Sigmoid colon (tissue), 7 donors: ENCODE measurements around the gene TNIP3. TPM values are rescaled to one million over a fixed set of nuclear protein-coding genes. Genes with fewer than 3 reads are reported as not detected.

ENCODE experiments used
- DNase-seq: peaks from one replicate; pipeline ENCODE4 v3.0.0-alpha.2; 2019
- H3K27ac ChIP-seq, 4 donors: fragments of 200-600 bp; sonication (generic); one replicate each; pipeline ENCODE4 v1.5.1; 2016 to 2019; ENCODE audit warnings: mild to moderate bottlenecking in 1 of 4
- H3K27me3 ChIP-seq, 3 donors: fragments of 200-600 bp; sonication (generic); one replicate each; pipeline ENCODE4 v1.5.1; 2019; ENCODE audit warnings: mild to moderate bottlenecking in 1 of 3
- H3K36me3 ChIP-seq, 4 donors: fragments of 200-600 bp; sonication (generic); one replicate each; pipeline ENCODE4 v1.5.1; 2016 to 2019
- H3K4me1 ChIP-seq, 4 donors: fragments of 200-600 bp; sonication (generic); one replicate each; pipeline ENCODE4 v1.5.1; 2017 to 2019
- H3K4me3 ChIP-seq, 4 donors: fragments of 200-600 bp; sonication (generic); one replicate each; pipeline ENCODE4 v1.5.1; 2017 to 2019; ENCODE audit warnings: mild to moderate bottlenecking in 2 of 4, moderate library complexity in 1 of 4
- H3K9me3 ChIP-seq, 4 donors: fragments of 200-600 bp in 3 of 4; sonication (generic) in 3 of 4; one replicate each; pipeline versions ENCODE4 v1.5.1 to v1.6.1; 2013 to 2019
- CTCF ChIP-seq, 4 experiments: fragments of 450-650 bp in 3 of 4; fragments of 200-600 bp in 1 of 4; IDR thresholded peaks; one replicate each; pipeline ENCODE4 v1.5.1; 2016 to 2019; ENCODE audit warnings: antibody characterized with exemption in 4 of 4, mild to moderate bottlenecking in 3 of 4, moderate library complexity in 2 of 4
- EP300 ChIP-seq, 4 donors: sonication (generic); formaldehyde crosslinking; IDR thresholded peaks; one replicate each; pipeline ENCODE4 v1.6.1; 2017; ENCODE audit warnings: antibody characterized with exemption in 4 of 4
- POLR2A ChIP-seq, 2 donors: fragments of 450-650 bp; IDR thresholded peaks; one replicate each; pipeline ENCODE4 v1.6.1; 2016; ENCODE audit warnings: antibody characterized with exemption in 2 of 2, mild to moderate bottlenecking in 2 of 2, moderate library complexity in 2 of 2
- POLR2AphosphoS5 ChIP-seq, 4 donors: sonication (generic); formaldehyde crosslinking; IDR thresholded peaks; one replicate each; pipeline ENCODE4 v1.6.1; 2017; ENCODE audit warnings: antibody characterized with exemption in 4 of 4
- WGBS, 2 donors: extraction: QIAGEN DNeasy Blood & Tissue Kit; methylation state at CpG; one replicate each; pipeline ENCODE4 v1.1.7; 2013; 5-methylcytosine and 5-hydroxymethylcytosine counted together
- intact Hi-C: fragments of 100-400 bp; cut with DNase I; formaldehyde crosslinking; loops from one replicate; pipeline ENCODE4 v1.15.1; 2023
- polyA plus RNA-seq, 3 donors: library from polyadenylated mRNA; stranded (reverse); fragments of 200-250 nt; gene quantifications; one replicate each; pipeline ENCODE4 v1.2.3, GENCODE V29; 2013
- total RNA-seq, 4 donors: library from RNA; depleted of rRNA; stranded (reverse); fragments of >200 nt; gene quantifications; one replicate each; pipeline ENCODE4 v1.1.0, GENCODE V29; 2016
- donor health status: healthy with polysubstance abuse.
- donor health status: Bipolar disorder and iron deficiency.
- donor health status: healthy.

Gene TNIP3
- total and polyA plus RNA-seq, 7 donors = 0.49 to 18.1 (median 3.0) TPM; not detected in 4

GRCh38 chr4:121182296-121182695 lies 18.2 kb upstream of the TNIP3 start:
- Histone ChIP-seq H3K9me3 (no peaks in the 10 kb centered on the region), H3K27ac (no peak overlapping the region), H3K4me1 (no peaks in the 10 kb centered on the region), H3K4me3 (no peak overlapping the region), H3K36me3 (no peaks in the 10 kb centered on the region), H3K27me3 (no peaks in the 10 kb centered on the region)
- WGBS, 2 donors = 9 to 26% methylated on average over 3 of the region's 3 CpGs
- intact Hi-C loops = no loop called here
- TF ChIP-seq POLR2A (IDR thresholded peaks at IDR 0.05) = no peak
- no peak for TF ChIP-seq CTCF (IDR thresholded peaks at IDR 0.05)
- TF ChIP-seq EP300 (IDR thresholded peaks at IDR 0.05) = no peak
- TF ChIP-seq POLR2AphosphoS5 (IDR thresholded peaks at IDR 0.05) = no peak
- DNase-seq = no peak

DNA sequence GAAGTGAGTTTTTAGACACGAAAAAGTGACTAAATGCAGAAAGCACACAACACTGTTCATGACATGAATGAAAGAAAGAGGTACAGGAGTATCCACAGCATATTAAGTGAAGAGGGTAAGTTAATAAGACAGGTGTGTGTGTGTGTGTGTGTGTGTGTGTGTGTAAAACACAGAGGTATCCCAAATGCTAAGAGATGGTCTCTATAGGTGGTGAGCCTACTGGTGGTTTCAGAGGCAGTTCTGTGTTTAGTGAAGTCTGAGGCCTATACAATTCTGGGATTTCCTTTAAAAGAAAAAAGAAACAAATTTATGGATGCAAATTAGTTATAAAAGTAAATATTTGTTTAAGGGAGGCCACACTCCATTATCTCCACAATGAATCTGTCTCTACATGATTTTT lies 17.4 kb upstream of the TNIP3 start:
- Histone ChIP-seq H3K27me3 (no peaks in the 10 kb centered on the region), H3K27ac (no peak overlapping the region), H3K36me3 (no peaks in the 10 kb centered on the region), H3K4me1 (no peaks in the 10 kb centered on the region), H3K9me3 (no peaks in the 10 kb centered on the region), H3K4me3 (no peak overlapping the region)
- TF ChIP-seq POLR2A (IDR thresholded peaks at IDR 0.05) = no peak
- no peak for TF ChIP-seq POLR2AphosphoS5 (IDR thresholded peaks at IDR 0.05)
- TF ChIP-seq CTCF (IDR thresholded peaks at IDR 0.05) = no peak
- TF ChIP-seq EP300 (IDR thresholded peaks at IDR 0.05) = no peak
- no peak for DNase-seq
- 68 to 89% methylated on average over 1 of the region's 1 CpG for WGBS, 2 donors
- intact Hi-C loops = no loop called here

GRCh38 chr4:121180558-121180957 lies 16.4 kb upstream of the TNIP3 start:
- intact Hi-C loops = no loop called here
- no peak for DNase-seq
- no peaks in the 10 kb centered on the region for H3K36me3 ChIP-seq
- WGBS, 2 donors = 76 to 90% methylated on average over 3 of the region's 3 CpGs
- H3K27ac ChIP-seq = no peak overlapping the region
- no peaks in the 10 kb centered on the region for H3K27me3 ChIP-seq
- no peak for TF ChIP-seq POLR2AphosphoS5 (IDR thresholded peaks at IDR 0.05)
- no peak for TF ChIP-seq EP300 (IDR thresholded peaks at IDR 0.05)
- TF ChIP-seq POLR2A (IDR thresholded peaks at IDR 0.05) = no peak
- TF ChIP-seq CTCF (IDR thresholded peaks at IDR 0.05) = no peak
- no peak overlapping the region for H3K4me3 ChIP-seq
- no peaks in the 10 kb centered on the region for H3K9me3 ChIP-seq
- H3K4me1 ChIP-seq = no peaks in the 10 kb centered on the region

DNA sequence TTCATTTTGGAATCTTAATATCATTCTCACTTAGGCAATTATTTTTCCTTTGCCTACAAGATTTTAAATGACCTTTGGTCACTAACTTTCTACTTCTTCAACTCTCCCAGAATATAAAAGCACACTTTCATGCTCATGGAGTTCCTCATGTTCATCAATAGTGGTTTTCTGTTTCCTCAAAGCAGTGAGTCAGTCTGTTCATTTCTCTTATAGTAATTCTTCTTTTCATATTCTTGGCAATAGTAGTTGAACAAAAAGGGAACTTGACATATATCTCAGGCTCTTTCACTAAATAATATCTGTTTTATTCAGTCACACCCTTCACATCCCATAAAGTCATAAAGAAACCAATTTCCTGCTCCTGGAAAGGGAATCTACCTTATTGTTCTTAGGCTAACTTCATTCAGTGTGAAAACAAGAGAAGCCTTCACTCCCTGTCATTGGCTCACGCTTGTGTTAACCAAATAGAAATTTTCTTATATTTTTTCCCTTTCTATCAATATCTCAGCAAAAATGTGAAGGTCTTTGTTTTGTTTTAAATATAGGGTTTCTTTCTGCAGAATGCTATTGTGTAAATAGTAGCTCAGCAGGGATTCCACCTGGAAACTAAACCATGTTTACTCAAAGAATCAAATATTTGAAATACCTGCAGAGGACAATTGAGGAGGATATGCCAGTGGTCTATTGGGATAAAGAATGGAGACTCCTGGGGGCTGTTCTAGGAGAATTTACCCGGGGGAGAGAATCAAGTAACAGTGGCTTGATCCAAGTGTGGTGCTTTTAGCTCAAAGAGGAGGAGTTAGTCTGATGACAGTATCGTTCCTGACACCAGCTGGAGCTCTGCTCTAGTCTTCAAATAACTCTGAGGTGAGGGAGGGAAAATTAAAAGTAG lies 13.4 kb upstream of the TNIP3 start:
- Histone ChIP-seq H3K9me3 (no peaks in the 10 kb centered on the region), H3K4me1 (no peaks in the 10 kb centered on the region), H3K36me3 (no peaks in the 10 kb centered on the region), H3K4me3 (no peak overlapping the region), H3K27me3 (no peaks in the 10 kb centered on the region), H3K27ac (no peak overlapping the region)
- DNase-seq = no peak
- WGBS, 2 donors = 35 to 53% methylated on average over 3 of the region's 3 CpGs
- TF ChIP-seq EP300 (IDR thresholded peaks at IDR 0.05) (no peak), CTCF (IDR thresholded peaks at IDR 0.05) (no peak), POLR2A (IDR thresholded peaks at IDR 0.05) (no peak), POLR2AphosphoS5 (IDR thresholded peaks at IDR 0.05) (no peak)
- intact Hi-C loops = no loop called here
